WTC11 (cell line): ENCODE measurements around the gene PF4V1.
"Not testable (repeated sequence)": the region's sequence is repeated elsewhere in the genome, so short reads cannot be mapped to it uniquely, and the experiment has no call there.

Experiments used
- ATF1 ChIP-seq: sonication (generic); formaldehyde crosslinking; IDR thresholded peaks from 2 replicates; pipeline ENCODE4 v1.8.1; 2023; ENCODE audit warnings: mild to moderate bottlenecking, moderate library complexity, missing genetic modification reagents
- RELA ChIP-seq: sonication (generic); formaldehyde crosslinking; IDR thresholded peaks from 2 replicates; pipeline ENCODE4 v1.8.1; 2022; ENCODE audit warnings: missing genetic modification reagents, mild to moderate bottlenecking, borderline replicate concordance
- TF ChIP-seq, protein P1 (sequence below): sonication (generic); formaldehyde crosslinking; IDR thresholded peaks from 2 replicates; pipeline ENCODE4 v1.8.0; 2022; ENCODE audit warnings: mild to moderate bottlenecking, missing genetic modification reagents
- TF ChIP-seq, protein P2 (sequence below): fragments of 200-600 bp; IDR thresholded peaks from 2 replicates; pipeline ENCODE4 v1.8.0; 2022; ENCODE audit warnings: antibody characterized with exemption

DNA sequence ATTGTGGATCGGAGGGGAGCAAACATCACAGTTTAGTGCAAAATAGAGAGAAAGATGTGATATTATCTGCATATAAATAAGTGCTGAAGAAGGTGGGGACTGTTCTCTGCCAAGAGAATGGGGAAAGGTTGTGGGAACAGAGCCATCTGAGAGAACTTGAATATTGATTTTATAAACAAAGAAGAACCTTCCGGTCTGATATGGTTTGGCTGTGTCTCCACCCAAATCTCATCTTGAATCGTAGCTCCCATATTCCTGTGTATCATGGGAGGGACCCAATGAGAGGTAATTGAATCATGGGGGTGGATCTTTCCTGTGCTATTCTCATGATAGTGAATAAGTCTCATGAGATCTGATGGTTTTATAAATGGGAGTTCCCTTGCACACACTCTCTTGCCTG lies 46.2 kb downstream of the PF4V1 start:
- TF ChIP-seq RELA; ATF1 (CRISPR knock-in tag): not testable (repeated sequence)
- TF ChIP-seq, protein P1, sequence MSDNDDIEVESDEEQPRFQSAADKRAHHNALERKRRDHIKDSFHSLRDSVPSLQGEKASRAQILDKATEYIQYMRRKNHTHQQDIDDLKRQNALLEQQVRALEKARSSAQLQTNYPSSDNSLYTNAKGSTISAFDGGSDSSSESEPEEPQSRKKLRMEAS, result not testable (repeated sequence)
- TF ChIP-seq, protein P2, sequence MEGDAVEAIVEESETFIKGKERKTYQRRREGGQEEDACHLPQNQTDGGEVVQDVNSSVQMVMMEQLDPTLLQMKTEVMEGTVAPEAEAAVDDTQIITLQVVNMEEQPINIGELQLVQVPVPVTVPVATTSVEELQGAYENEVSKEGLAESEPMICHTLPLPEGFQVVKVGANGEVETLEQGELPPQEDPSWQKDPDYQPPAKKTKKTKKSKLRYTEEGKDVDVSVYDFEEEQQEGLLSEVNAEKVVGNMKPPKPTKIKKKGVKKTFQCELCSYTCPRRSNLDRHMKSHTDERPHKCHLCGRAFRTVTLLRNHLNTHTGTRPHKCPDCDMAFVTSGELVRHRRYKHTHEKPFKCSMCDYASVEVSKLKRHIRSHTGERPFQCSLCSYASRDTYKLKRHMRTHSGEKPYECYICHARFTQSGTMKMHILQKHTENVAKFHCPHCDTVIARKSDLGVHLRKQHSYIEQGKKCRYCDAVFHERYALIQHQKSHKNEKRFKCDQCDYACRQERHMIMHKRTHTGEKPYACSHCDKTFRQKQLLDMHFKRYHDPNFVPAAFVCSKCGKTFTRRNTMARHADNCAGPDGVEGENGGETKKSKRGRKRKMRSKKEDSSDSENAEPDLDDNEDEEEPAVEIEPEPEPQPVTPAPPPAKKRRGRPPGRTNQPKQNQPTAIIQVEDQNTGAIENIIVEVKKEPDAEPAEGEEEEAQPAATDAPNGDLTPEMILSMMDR, result not testable (repeated sequence)
